GM23338 (cell line): ENCODE measurements around the gene COL5A2. TPM values are rescaled to one million over a fixed set of nuclear protein-coding genes. Genes with fewer than 3 reads are reported as not detected.

Experiments used
- JUNB ChIP-seq: IDR thresholded peaks from one replicate; pipeline ENCODE4 v1.6.1; 2016; ENCODE audit warnings: antibody characterized with exemption; ENCODE audit not compliant: unreplicated experiment
- NANOG ChIP-seq: IDR thresholded peaks from 2 replicates; pipeline ENCODE4 v1.6.1; 2016; ENCODE audit warnings: antibody characterized with exemption, borderline replicate concordance
- POLR2AphosphoS5 ChIP-seq: IDR thresholded peaks from 2 replicates; pipeline ENCODE4 v1.6.1; 2016; ENCODE audit warnings: antibody characterized with exemption, low read depth
- polyA plus RNA-seq: library from polyadenylated mRNA; unstranded; fragments of >200 nt; fragmentation: Nextera tagmentation; extraction: Ambion mirVana; gene quantifications from 2 replicates; pipeline ENCODE4 v1.2.1, GENCODE V29; 2016
- total RNA-seq: library from RNA; depleted of rRNA; stranded (reverse); fragments of >200 nt; shearing (Covaris generic); gene quantifications from 2 replicates; pipeline ENCODE4 v1.2.3, GENCODE V29; 2014
- TF ChIP-seq, protein P1 (sequence below): fragments of 250-450 bp; sonication (Bioruptor Pico); IDR thresholded peaks from 2 replicates; pipeline ENCODE4 v1.5.0; 2020; ENCODE audit warnings: mild to moderate bottlenecking, moderate library complexity
- TF ChIP-seq, protein P2 (sequence below): IDR thresholded peaks from 2 replicates; pipeline ENCODE4 v1.6.1; 2016; ENCODE audit warnings: antibody characterized with exemption
- TF ChIP-seq, protein P3 (sequence below): IDR thresholded peaks from one replicate; pipeline ENCODE4 v1.6.1; 2018; ENCODE audit warnings: antibody characterized with exemption; ENCODE audit not compliant: unreplicated experiment

COL5A2 gene
- total and polyA plus RNA-seq, 2 experiments from 2014 or later, result 6.7 to 19.7 TPM

DNA sequence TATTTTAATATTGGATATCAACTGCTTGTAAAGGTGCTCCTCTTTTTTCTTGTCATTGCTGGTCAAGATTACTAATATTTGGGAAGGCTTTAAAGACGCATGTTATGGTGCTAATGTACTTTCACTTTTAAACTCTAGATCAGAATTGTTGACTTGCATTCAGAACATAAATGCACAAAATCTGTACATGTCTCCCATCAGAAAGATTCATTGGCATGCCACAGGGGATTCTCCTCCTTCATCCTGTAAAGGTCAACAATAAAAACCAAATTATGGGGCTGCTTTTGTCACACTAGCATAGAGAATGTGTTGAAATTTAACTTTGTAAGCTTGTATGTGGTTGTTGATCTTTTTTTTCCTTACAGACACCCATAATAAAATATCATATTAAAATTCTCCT is 167.2 kb downstream of the COL5A2 start (continued):
- TF ChIP-seq, protein P1, sequence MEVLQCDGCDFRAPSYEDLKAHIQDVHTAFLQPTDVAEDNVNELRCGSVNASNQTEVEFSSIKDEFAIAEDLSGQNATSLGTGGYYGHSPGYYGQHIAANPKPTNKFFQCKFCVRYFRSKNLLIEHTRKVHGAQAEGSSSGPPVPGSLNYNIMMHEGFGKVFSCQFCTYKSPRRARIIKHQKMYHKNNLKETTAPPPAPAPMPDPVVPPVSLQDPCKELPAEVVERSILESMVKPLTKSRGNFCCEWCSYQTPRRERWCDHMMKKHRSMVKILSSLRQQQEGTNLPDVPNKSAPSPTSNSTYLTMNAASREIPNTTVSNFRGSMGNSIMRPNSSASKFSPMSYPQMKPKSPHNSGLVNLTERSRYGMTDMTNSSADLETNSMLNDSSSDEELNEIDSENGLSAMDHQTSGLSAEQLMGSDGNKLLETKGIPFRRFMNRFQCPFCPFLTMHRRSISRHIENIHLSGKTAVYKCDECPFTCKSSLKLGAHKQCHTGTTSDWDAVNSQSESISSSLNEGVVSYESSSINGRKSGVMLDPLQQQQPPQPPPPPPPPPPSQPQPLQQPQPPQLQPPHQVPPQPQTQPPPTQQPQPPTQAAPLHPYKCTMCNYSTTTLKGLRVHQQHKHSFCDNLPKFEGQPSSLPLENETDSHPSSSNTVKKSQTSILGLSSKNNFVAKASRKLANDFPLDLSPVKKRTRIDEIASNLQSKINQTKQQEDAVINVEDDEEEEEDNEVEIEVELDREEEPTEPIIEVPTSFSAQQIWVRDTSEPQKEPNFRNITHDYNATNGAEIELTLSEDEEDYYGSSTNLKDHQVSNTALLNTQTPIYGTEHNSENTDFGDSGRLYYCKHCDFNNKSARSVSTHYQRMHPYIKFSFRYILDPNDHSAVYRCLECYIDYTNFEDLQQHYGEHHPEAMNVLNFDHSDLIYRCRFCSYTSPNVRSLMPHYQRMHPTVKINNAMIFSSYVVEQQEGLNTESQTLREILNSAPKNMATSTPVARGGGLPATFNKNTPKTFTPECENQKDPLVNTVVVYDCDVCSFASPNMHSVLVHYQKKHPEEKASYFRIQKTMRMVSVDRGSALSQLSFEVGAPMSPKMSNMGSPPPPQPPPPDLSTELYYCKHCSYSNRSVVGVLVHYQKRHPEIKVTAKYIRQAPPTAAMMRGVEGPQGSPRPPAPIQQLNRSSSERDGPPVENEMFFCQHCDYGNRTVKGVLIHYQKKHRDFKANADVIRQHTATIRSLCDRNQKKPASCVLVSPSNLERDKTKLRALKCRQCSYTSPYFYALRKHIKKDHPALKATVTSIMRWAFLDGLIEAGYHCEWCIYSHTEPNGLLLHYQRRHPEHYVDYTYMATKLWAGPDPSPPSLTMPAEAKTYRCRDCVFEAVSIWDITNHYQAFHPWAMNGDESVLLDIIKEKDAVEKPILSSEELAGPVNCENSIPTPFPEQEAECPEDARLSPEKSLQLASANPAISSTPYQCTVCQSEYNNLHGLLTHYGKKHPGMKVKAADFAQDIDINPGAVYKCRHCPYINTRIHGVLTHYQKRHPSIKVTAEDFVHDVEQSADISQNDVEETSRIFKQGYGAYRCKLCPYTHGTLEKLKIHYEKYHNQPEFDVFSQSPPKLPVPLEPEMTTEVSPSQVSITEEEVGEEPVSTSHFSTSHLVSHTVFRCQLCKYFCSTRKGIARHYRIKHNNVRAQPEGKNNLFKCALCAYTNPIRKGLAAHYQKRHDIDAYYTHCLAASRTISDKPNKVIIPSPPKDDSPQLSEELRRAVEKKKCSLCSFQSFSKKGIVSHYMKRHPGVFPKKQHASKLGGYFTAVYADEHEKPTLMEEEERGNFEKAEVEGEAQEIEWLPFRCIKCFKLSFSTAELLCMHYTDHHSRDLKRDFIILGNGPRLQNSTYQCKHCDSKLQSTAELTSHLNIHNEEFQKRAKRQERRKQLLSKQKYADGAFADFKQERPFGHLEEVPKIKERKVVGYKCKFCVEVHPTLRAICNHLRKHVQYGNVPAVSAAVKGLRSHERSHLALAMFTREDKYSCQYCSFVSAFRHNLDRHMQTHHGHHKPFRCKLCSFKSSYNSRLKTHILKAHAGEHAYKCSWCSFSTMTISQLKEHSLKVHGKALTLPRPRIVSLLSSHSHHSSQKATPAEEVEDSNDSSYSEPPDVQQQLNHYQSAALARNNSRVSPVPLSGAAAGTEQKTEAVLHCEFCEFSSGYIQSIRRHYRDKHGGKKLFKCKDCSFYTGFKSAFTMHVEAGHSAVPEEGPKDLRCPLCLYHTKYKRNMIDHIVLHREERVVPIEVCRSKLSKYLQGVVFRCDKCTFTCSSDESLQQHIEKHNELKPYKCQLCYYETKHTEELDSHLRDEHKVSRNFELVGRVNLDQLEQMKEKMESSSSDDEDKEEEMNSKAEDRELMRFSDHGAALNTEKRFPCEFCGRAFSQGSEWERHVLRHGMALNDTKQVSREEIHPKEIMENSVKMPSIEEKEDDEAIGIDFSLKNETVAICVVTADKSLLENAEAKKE, result no peak
- TF ChIP-seq POLR2AphosphoS5, result no peak
- TF ChIP-seq JUNB, result no peak
- TF ChIP-seq, protein P2, sequence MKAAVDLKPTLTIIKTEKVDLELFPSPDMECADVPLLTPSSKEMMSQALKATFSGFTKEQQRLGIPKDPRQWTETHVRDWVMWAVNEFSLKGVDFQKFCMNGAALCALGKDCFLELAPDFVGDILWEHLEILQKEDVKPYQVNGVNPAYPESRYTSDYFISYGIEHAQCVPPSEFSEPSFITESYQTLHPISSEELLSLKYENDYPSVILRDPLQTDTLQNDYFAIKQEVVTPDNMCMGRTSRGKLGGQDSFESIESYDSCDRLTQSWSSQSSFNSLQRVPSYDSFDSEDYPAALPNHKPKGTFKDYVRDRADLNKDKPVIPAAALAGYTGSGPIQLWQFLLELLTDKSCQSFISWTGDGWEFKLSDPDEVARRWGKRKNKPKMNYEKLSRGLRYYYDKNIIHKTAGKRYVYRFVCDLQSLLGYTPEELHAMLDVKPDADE, result no peak
- TF ChIP-seq NANOG, result no peak
- TF ChIP-seq, protein P3, sequence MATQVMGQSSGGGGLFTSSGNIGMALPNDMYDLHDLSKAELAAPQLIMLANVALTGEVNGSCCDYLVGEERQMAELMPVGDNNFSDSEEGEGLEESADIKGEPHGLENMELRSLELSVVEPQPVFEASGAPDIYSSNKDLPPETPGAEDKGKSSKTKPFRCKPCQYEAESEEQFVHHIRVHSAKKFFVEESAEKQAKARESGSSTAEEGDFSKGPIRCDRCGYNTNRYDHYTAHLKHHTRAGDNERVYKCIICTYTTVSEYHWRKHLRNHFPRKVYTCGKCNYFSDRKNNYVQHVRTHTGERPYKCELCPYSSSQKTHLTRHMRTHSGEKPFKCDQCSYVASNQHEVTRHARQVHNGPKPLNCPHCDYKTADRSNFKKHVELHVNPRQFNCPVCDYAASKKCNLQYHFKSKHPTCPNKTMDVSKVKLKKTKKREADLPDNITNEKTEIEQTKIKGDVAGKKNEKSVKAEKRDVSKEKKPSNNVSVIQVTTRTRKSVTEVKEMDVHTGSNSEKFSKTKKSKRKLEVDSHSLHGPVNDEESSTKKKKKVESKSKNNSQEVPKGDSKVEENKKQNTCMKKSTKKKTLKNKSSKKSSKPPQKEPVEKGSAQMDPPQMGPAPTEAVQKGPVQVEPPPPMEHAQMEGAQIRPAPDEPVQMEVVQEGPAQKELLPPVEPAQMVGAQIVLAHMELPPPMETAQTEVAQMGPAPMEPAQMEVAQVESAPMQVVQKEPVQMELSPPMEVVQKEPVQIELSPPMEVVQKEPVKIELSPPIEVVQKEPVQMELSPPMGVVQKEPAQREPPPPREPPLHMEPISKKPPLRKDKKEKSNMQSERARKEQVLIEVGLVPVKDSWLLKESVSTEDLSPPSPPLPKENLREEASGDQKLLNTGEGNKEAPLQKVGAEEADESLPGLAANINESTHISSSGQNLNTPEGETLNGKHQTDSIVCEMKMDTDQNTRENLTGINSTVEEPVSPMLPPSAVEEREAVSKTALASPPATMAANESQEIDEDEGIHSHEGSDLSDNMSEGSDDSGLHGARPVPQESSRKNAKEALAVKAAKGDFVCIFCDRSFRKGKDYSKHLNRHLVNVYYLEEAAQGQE, result no peak
